Body of pancreas (tissue), 4 donors: ENCODE data around the gene CACNG7. TPM values are rescaled to one million over a fixed set of nuclear protein-coding genes. Genes with fewer than 3 reads are reported as not detected.

ENCODE experiments used
- ATAC-seq: fragments of 150-250 bp; one replicate; pipeline ENCODE4 v1.9.1; 2016
- DNase-seq, 4 donors: peaks; one replicate each; pipeline ENCODE4 v3.0.0-alpha.2; 2019
- H3K27ac ChIP-seq, 4 donors: fragments of 200-600 bp; sonication (generic); 1 replicate in 3 of 4; 2 replicates in 1 of 4; pipeline versions ENCODE4 v1.5.1 to v1.6.1; 2016 to 2019; ENCODE audit warnings: mild to moderate bottlenecking in 1 of 4, mixed read lengths in 1 of 4, moderate library complexity in 1 of 4
- H3K27me3 ChIP-seq, 2 donors: fragments of 200-600 bp; sonication (generic); one replicate each; pipeline ENCODE4 v1.6.0; 2016; ENCODE audit warnings: mild to moderate bottlenecking in 1 of 2
- H3K36me3 ChIP-seq, 2 donors: fragments of 200-600 bp; sonication (generic); replicated peaks in 1 of 2; 2 replicates each; pipeline ENCODE4 v1.5.1; 2016; ENCODE audit warnings: low read depth in 2 of 2; ENCODE audit not compliant: insufficient read depth in 1 of 2
- H3K4me1 ChIP-seq: fragments of 200-600 bp; sonication (generic); one replicate; pipeline ENCODE4 v1.6.0; 2016
- H3K4me3 ChIP-seq, 2 donors: fragments of 200-600 bp; sonication (generic); 1 replicate in 1 of 2; 2 replicates in 1 of 2; pipeline ENCODE4 v1.5.1; 2016 to 2019
- H3K9me3 ChIP-seq, 3 donors: fragments of 200-600 bp; sonication (generic); 1 replicate in 2 of 3; 2 replicates in 1 of 3; pipeline ENCODE4 v1.5.1; 2016
- CTCF ChIP-seq, 7 experiments: fragments of 450-650 bp in 4 of 7; fragments of 200-600 bp in 3 of 7; sonication (generic) in 3 of 7; IDR thresholded peaks; one replicate each; pipeline ENCODE4 v1.5.1; 2016 to 2019; ENCODE audit warnings: antibody characterized with exemption in 7 of 7
- POLR2A ChIP-seq, 3 donors: fragments of 450-650 bp; IDR thresholded peaks; one replicate each; pipeline ENCODE4 v1.6.1; 2016; ENCODE audit warnings: antibody characterized with exemption in 3 of 3, mild to moderate bottlenecking in 2 of 3
- WGBS, 2 donors: methylation state at CpG; one replicate each; pipeline ENCODE4 v1.1.5; 2017; 5-methylcytosine and 5-hydroxymethylcytosine counted together
- intact Hi-C: fragments of 100-400 bp; cut with DNase I; formaldehyde crosslinking; loops from one replicate; pipeline ENCODE4 v1.15.1; 2023
- total RNA-seq, 2 donors: library from RNA; depleted of rRNA; stranded (reverse); fragments of >200 nt; gene quantifications; one replicate each; pipeline ENCODE4 v1.1.0, GENCODE V29; 2016

CACNG7 gene
- total RNA-seq, 2 donors from 2014 or later = not detected

GRCh38 chr19:53957448-53958167 is 48.5 kb downstream of the CACNG7 start:
- no peaks in the 10 kb centered on the region for H3K9me3 ChIP-seq
- H3K27ac ChIP-seq = no peak overlapping the region
- peaks cover 0 to 17% of the 10 kb centered on the region in 2 donors for H3K27me3 ChIP-seq
- ATAC-seq = no peak
- 2 to 3% methylated on average over 10 to 15 of the region's 15 CpGs for WGBS, 2 donors
- DNase-seq = no peak
- intact Hi-C loops = no loop called here
- no peak for TF ChIP-seq POLR2A (IDR thresholded peaks at IDR 0.05)
- TF ChIP-seq CTCF (IDR thresholded peaks at IDR 0.05) = no peak
- H3K4me3 ChIP-seq = no peak overlapping the region
- no peaks in the 10 kb centered on the region for H3K4me1 ChIP-seq
- no peaks in the 10 kb centered on the region for H3K36me3 ChIP-seq

GRCh38 chr19:53958168-53958571 is 49.1 kb downstream of the CACNG7 start:
- intact Hi-C loops = no loop called here
- H3K27me3 ChIP-seq = peaks cover 0 to 19% of the 10 kb centered on the region in 2 donors
- no peak overlapping the region for H3K27ac ChIP-seq
- H3K9me3 ChIP-seq = no peaks in the 10 kb centered on the region
- H3K4me3 ChIP-seq = no peak overlapping the region
- DNase-seq (no peak), ATAC-seq (no peak)
- no peaks in the 10 kb centered on the region for H3K36me3 ChIP-seq
- 2 to 3% methylated on average over 14 of the region's 14 CpGs for WGBS, 2 donors
- H3K4me1 ChIP-seq = no peaks in the 10 kb centered on the region
- TF ChIP-seq POLR2A (IDR thresholded peaks at IDR 0.05) = no peak
- TF ChIP-seq CTCF (IDR thresholded peaks at IDR 0.05) = no peak

GRCh38 chr19:53958823-53959757 is 50.0 kb downstream of the CACNG7 start:
- DNase-seq (no peak), ATAC-seq (no peak)
- Histone ChIP-seq H3K4me3 (no peak overlapping the region), H3K27ac (no peak overlapping the region), H3K27me3 (peaks cover 0 to 20% of the 10 kb centered on the region in 2 donors), H3K36me3 (no peaks in the 10 kb centered on the region), H3K4me1 (no peaks in the 10 kb centered on the region), H3K9me3 (no peaks in the 10 kb centered on the region)
- WGBS, 2 donors = 2% methylated on average over 21 of the region's 22 CpGs
- no peak for TF ChIP-seq CTCF (IDR thresholded peaks at IDR 0.05)
- TF ChIP-seq POLR2A (IDR thresholded peaks at IDR 0.05) = no peak
- intact Hi-C loops = no loop called here

- no peaks in the 10 kb centered on the region for H3K4me1 ChIP-seq
- intact Hi-C loops = no loop called here
- ATAC-seq (no peak), DNase-seq (no peak)
- H3K36me3 ChIP-seq = no peaks in the 10 kb centered on the region
- no peaks in the 10 kb centered on the region for H3K9me3 ChIP-seq
- peaks cover 0 to 20% of the 10 kb centered on the region in 2 donors for H3K27me3 ChIP-seq
- 3 to 4% methylated on average over 10 of the region's 10 CpGs for WGBS, 2 donors
- H3K4me3 ChIP-seq = no peak overlapping the region
- TF ChIP-seq POLR2A (IDR thresholded peaks at IDR 0.05) (no peak), CTCF (IDR thresholded peaks at IDR 0.05) (no peak)
- H3K27ac ChIP-seq = no peak overlapping the region
These were observed 51.1 kb downstream of the CACNG7 start for GRCh38 chr19:53960187-53960586.
